PC-3 (cell line): ENCODE measurements around the gene GAA. TPM values are rescaled to one million over a fixed set of nuclear protein-coding genes. Genes with fewer than 3 reads are reported as not detected.

Experiments used
- ATAC-seq: fragments of 200-7000 bp; cut with Tn5 transposase; 2 replicates; pipeline ENCODE4 v1.9.1; 2020; ENCODE audit warnings: mild to moderate bottlenecking, moderate library complexity
- BruUV-seq: library from RNA; stranded (reverse); fragments of 400-500 nt; replicated peaks from 2 replicates; lab custom pipeline; 2021; lab: Mats Ljungman, UMichigan
- CTCF ChIA-PET: fragments of 300-600 bp; sonication (Branson Sonifier 250); formaldehyde crosslinking; loops from one replicate; lab custom pipeline; 2022; ENCODE audit warnings: antibody characterized with exemption; lab: Charles Lee
- POLR2A ChIA-PET: fragments of 300-600 bp; sonication (Branson Sonifier 250); formaldehyde crosslinking; loops from one replicate; lab custom pipeline; 2022; ENCODE audit warnings: antibody characterized with exemption; ENCODE audit not compliant: unreplicated experiment; lab: Charles Lee
- DNase-seq: peaks from one replicate; pipeline ENCODE4 v3.0.0-alpha.2; 2015
- H2AFZ ChIP-seq: fragments of 300-600 bp; sonication (generic); 2 replicates; pipeline ENCODE4 v1.6.0; 2016; ENCODE audit warnings: antibody characterized with exemption, low read length
- H3F3A ChIP-seq: fragments of 300-600 bp; sonication (generic); one replicate; pipeline ENCODE4 v1.6.0; 2017; ENCODE audit warnings: antibody characterized with exemption, low read length, control low read depth, mild to moderate bottlenecking; ENCODE audit not compliant: unreplicated experiment
- H3K27ac ChIP-seq: fragments of 300-600 bp; sonication (generic); 2 replicates; pipeline ENCODE4 v1.5.1; 2016; ENCODE audit warnings: mild to moderate bottlenecking, low read length
- H3K27me3 ChIP-seq: fragments of 300-600 bp; sonication (generic); 2 replicates; pipeline ENCODE4 v1.6.1; 2016; ENCODE audit warnings: low read length, mixed read lengths
- H3K36me3 ChIP-seq: fragments of 300-600 bp; sonication (generic); 2 replicates; pipeline ENCODE4 v1.6.1; 2016; ENCODE audit warnings: low read depth, mixed run types, low read length, mixed read lengths
- H3K4me1 ChIP-seq: fragments of 300-600 bp; sonication (generic); 2 replicates; pipeline ENCODE4 v1.5.1; 2016; ENCODE audit warnings: low read length; ENCODE audit not compliant: insufficient read depth
- H3K4me2 ChIP-seq: fragments of 300-600 bp; sonication (generic); 2 replicates; pipeline ENCODE4 v1.6.0; 2016; ENCODE audit warnings: low read length
- H3K4me3 ChIP-seq: fragments of 300-600 bp; sonication (generic); 2 replicates; pipeline ENCODE4 v1.5.1; 2016; ENCODE audit warnings: mild to moderate bottlenecking, low read length, mixed read lengths
- H3K79me2 ChIP-seq: fragments of 300-600 bp; sonication (generic); 2 replicates; pipeline ENCODE4 v1.6.1; 2017; ENCODE audit warnings: low read length, mixed read lengths
- H3K9ac ChIP-seq: fragments of 300-600 bp; sonication (generic); 2 replicates; pipeline ENCODE4 v1.6.0; 2016; ENCODE audit warnings: mild to moderate bottlenecking, low read length
- H3K9me2 ChIP-seq: fragments of 300-600 bp; sonication (generic); replicated peaks from 2 replicates; pipeline ENCODE4 v1.6.1; 2016; ENCODE audit warnings: mixed run types, low read length, mixed read lengths
- H3K9me3 ChIP-seq: fragments of 300-600 bp; sonication (generic); 2 replicates; pipeline ENCODE4 v1.6.1; 2016; ENCODE audit warnings: low read length, mixed read lengths
- H4K20me1 ChIP-seq: fragments of 300-600 bp; sonication (generic); 2 replicates; pipeline ENCODE4 v1.6.1; 2016; ENCODE audit warnings: low read length, mixed read lengths
- EZH2 ChIP-seq: fragments of 300-600 bp; sonication (generic); IDR thresholded peaks from one replicate; pipeline ENCODE4 v1.6.1; 2017; ENCODE audit warnings: antibody characterized with exemption, mild to moderate bottlenecking, low read length; ENCODE audit not compliant: unreplicated experiment
- EZH2phosphoT487 ChIP-seq: fragments of 300-600 bp; sonication (generic); IDR thresholded peaks from 2 replicates; pipeline ENCODE4 v1.6.1; 2018; ENCODE audit warnings: mild to moderate bottlenecking, antibody characterized with exemption, low read length, borderline replicate concordance
- intact Hi-C: fragments of 100-400 bp; cut with micrococcal nuclease; formaldehyde crosslinking; loops from 2 replicates; pipeline ENCODE4 v1.9.0; 2023
- total RNA-seq: library from RNA; depleted of rRNA; stranded (reverse); fragments of >200 nt; gene quantifications from 2 replicates; pipeline ENCODE4 v1.2.3, GENCODE V29; 2014
- TF ChIP-seq, protein P1 (sequence below): fragments of 300-600 bp; sonication (generic); conservative IDR thresholded peaks from 2 replicates; pipeline ENCODE4 v1.5.1; 2017; ENCODE audit warnings: antibody characterized with exemption, low read depth, mild to moderate bottlenecking, low read length

The GAA gene
- total RNA-seq, 1 experiment from 2014 or later: 76.2 TPM

- Histone ChIP-seq H3K9me3 (no peaks in the 10 kb centered on the region), H3K9ac (no peak overlapping the region), H3K36me3 (no peaks in the 10 kb centered on the region), H2AFZ (no peak overlapping the region), H3K79me2 (no peaks in the 10 kb centered on the region), H3K9me2 (no peaks in the 10 kb centered on the region), H4K20me1 (no peaks in the 10 kb centered on the region), H3F3A (no peaks in the 10 kb centered on the region), H3K4me1 (no peaks in the 10 kb centered on the region), H3K4me3 (no peak overlapping the region), H3K4me2 (no peak overlapping the region), H3K27ac (no peak overlapping the region), H3K27me3 (no peaks in the 10 kb centered on the region)
- no TSS peak for BruUV-seq
- POLR2A ChIA-PET: no interaction called here
- TF ChIP-seq EZH2 (no peak), EZH2phosphoT487 (no peak)
- TF ChIP-seq, protein P1, sequence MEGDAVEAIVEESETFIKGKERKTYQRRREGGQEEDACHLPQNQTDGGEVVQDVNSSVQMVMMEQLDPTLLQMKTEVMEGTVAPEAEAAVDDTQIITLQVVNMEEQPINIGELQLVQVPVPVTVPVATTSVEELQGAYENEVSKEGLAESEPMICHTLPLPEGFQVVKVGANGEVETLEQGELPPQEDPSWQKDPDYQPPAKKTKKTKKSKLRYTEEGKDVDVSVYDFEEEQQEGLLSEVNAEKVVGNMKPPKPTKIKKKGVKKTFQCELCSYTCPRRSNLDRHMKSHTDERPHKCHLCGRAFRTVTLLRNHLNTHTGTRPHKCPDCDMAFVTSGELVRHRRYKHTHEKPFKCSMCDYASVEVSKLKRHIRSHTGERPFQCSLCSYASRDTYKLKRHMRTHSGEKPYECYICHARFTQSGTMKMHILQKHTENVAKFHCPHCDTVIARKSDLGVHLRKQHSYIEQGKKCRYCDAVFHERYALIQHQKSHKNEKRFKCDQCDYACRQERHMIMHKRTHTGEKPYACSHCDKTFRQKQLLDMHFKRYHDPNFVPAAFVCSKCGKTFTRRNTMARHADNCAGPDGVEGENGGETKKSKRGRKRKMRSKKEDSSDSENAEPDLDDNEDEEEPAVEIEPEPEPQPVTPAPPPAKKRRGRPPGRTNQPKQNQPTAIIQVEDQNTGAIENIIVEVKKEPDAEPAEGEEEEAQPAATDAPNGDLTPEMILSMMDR: no peak
- intact Hi-C loops: no loop called here
- CTCF ChIA-PET: no interaction called here
- no peak for DNase-seq
- no peak for ATAC-seq
These were observed 48.3 kb upstream of the GAA start for GRCh38 chr17:80053102-80053501.

DNA sequence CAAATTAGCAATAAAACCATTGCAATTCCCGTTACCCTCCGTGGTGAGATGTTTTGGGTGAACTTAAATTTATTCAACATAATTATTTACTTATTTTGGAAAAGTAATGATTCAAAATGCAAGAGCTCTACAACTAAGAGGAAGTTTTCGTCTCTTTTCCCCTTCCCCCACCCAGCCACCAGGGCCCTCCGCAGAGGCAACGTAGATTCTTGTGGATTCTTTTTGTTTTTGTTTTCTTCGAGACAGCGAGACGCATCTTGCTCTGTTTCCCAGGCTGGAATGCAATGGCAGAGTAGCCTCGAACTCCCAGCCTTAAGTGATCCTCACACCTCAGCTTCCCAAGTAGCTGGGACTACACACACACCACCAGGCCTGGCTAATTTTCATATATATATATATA is 45.8 kb upstream of the GAA start:
- ATAC-seq: no peak
- Histone ChIP-seq H3K4me3 (no peak overlapping the region), H3K79me2 (no peaks in the 10 kb centered on the region), H3K9me3 (no peaks in the 10 kb centered on the region), H3K27me3 (no peaks in the 10 kb centered on the region), H4K20me1 (no peaks in the 10 kb centered on the region), H3F3A (no peaks in the 10 kb centered on the region), H3K4me1 (no peaks in the 10 kb centered on the region), H2AFZ (no peak overlapping the region), H3K9me2 (no peaks in the 10 kb centered on the region), H3K27ac (no peak overlapping the region), H3K36me3 (no peaks in the 10 kb centered on the region), H3K9ac (no peak overlapping the region), H3K4me2 (no peak overlapping the region)
- TF ChIP-seq, protein P1: no peak
- TF ChIP-seq EZH2 (no peak), EZH2phosphoT487 (no peak)
- CTCF ChIA-PET: no interaction called here
- intact Hi-C loops: no loop called here
- no peak for DNase-seq
- POLR2A ChIA-PET: no interaction called here
- no TSS peak for BruUV-seq

DNA sequence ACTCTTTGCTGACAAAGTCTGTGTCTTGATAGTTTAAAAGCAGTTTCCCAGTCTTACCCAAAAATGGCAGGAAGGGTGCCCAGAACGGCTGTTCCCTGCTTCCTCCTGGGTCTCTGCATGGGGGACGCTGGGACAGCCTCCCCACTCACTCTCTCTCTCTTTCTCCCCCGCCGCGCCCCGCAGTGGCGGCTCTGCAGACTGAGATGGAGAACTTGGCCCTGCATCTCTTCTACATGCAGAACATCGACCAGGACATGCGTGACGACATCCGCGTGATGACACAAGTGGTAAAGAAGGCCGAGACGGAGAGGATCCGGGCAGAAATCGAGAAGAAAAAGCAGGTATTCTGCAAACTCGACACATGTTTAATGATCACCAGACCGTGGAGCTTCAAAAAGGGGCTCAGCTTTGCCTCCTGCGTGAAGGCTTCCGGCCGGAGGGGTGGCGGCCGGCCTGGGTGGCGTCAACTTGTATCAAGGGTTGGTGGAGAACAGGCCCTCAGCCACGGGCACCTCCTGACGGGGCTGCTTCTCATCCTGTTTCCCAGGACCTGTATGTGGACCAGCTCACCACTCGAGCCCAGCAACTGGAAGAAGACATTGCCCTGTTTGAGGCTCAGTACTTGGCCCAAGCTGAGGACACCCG is 42.9 kb upstream of the GAA start:
- ATAC-seq (no peak), DNase-seq (no peak)
- no peak overlapping the region for H3K9ac ChIP-seq
- intact Hi-C loops: no loop called here
- H3K9me3 ChIP-seq: no peaks in the 10 kb centered on the region
- no peaks in the 10 kb centered on the region for H3K79me2 ChIP-seq
- no peak overlapping the region for H3K4me3 ChIP-seq
- no peak overlapping the region for H3K27ac ChIP-seq
- H3K4me2 ChIP-seq: no peak overlapping the region
- CTCF ChIA-PET: no interaction called here
- POLR2A ChIA-PET: no interaction called here
- no peaks in the 10 kb centered on the region for H4K20me1 ChIP-seq
- no peaks in the 10 kb centered on the region for H3K36me3 ChIP-seq
- no peaks in the 10 kb centered on the region for H3K27me3 ChIP-seq
- no TSS peak for BruUV-seq
- H3F3A ChIP-seq: no peaks in the 10 kb centered on the region
- TF ChIP-seq EZH2 (no peak), EZH2phosphoT487 (no peak)
- H2AFZ ChIP-seq: no peak overlapping the region
- no peaks in the 10 kb centered on the region for H3K4me1 ChIP-seq
- no peaks in the 10 kb centered on the region for H3K9me2 ChIP-seq
